ENCODE results near the gene ATM.
"Not testable (repeated sequence)": the region's sequence is repeated elsewhere in the genome, so short reads cannot be mapped to it uniquely, and the experiment has no call there.

Gene ATM

DNA sequence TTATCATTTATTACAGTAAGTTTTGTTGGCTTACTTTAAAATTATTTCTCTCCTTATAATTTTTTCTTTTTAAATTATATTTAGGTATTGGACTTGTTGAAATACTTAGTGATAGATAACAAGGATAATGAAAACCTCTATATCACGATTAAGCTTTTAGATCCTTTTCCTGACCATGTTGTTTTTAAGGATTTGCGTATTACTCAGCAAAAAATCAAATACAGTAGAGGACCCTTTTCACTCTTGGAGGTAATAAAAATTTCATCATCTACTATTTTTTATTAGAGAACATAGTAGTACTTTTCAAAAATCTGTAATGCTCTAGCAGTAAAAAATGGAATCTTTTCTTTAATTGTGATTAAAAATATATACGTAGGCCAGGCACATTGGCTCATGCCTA lies 70.4 kb downstream of the ATM start:
- no peak for DNase-seq

DNA sequence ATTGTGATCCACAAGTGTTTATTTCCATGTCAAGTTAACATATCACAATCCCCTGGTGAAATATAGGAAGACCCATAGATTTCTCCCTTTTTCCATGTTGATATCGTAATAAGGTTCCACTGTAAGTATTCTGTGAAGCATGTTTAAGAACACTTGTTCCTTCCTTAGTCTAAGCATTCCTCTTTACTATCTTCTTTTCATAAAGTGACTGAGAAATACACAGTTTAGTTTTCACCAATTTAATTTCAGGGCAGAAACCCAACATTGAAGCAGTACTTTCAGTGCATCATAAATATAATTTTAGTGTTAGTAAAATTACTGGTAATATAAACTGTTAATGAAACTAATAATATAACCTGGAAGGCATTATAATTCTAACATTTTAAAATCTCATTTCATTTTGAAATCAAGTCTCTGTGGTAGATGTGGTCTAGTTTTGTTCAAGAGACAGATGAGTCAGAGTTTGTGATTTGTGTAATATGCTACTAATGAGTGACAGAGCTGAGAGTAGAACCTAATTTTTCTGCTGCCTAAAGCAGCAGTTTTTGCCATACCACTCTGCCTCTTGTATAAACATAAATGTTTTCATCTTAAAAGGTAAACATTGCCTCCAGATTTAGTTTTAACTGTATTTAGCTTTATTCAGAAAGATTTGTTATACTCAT lies 79.4 kb downstream of the ATM start:
- peak; percentile 60 for DNase-seq

DNA sequence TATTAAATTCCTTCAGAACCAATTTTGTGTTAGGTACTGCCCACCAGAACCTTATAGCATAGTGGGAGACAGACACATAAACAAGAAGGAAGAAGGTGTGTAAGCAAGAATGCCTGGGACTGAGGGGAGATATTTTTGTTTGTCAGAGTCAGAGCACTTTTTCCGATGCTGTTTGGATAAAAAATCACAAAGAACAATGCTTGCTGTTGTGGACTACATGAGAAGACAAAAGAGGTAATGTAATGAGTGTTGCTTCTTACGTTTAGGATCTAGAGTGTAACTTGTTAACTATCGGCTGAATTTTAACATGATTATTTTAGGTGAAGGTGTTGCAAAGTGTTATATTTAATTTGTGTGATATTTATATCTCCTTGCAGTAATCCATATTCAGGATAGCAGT lies 84.9 kb downstream of the ATM start:
- DNase-seq = no peak

DNA sequence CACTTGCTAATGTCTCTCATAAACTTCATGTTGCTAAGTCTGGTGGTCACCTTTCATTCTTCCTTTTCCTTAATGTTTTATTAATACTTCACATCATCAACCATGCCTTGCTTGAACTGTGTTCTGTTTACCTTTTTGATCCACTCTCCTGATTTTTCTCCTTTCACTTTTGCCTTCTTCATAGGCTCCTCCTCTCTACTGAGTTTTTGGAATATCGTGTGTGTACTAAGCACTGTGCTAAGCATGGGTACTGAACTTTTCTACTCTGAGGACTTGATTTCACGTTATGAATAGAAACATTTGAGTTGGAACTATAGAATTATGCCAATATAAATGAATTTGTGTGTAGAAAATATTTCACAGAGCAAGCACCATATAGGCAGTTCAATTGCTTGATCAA lies 90.6 kb downstream of the ATM start:
- no peak for DNase-seq

DNA sequence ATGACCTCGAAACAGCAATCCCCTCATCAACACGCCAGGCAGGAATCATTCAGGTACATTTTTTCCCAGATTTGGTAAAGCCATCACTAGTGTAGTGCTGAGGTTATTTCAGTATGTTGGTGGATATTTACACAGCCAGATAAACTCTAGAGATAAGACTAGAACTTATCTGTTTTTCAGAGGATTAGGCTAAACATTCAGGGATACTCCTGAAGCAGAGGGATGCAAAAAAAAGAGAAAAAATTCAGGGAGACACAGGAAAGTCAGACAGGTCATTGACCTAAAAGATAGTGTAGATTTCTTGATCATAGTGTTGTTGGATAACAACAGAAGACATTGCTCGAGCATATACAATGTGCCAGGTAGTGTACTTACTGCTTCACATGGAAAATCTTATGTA lies 93.2 kb downstream of the ATM start:
- no peak for DNase-seq

DNA sequence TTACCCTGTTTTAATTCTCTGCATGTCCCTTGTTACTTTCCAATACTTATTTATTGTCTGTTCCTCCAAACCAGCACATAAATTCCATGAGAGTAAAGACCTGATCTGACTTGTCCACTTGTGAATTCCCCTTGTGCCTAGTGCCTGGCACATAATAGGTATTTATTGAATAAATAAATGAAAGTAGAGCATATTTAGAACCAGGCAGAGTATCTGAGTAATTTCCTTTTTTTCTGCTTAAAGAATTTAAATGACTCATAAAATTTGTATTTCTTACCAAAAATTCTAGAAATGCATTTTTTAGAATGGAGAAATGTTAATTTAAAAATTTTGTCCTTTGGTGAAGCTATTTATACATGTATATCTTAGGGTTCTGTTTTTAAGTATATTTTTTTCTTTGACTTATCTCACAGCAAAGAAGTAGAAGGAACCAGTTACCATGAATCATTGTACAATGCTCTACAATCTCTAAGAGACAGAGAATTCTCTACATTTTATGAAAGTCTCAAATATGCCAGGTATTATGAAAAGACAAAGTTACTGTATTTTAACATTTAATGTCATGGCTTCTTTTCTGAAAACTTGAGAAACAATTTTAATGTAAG lies 96.8 kb downstream of the ATM start:
- DNase-seq = no peak

DNA sequence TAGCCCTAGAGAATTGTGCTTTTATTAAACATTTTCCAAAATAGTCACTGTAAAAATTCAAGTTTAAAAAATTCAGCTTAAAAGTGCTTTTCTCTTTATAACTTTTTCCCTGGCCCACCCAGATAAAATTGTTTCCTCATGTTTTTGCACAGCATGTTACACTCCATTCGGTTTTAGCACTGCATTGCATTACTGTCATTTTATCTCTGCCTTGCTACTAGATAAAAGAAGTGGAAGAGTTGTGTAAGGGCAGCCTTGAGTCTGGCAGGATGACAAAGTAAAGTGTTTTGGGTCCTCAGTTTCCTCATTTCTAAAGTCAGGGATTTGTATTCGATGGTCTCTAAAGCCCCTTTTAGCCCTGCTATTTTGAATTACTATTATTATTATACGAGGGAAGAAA lies 99.8 kb downstream of the ATM start:
- DNase-seq = no peak

DNA sequence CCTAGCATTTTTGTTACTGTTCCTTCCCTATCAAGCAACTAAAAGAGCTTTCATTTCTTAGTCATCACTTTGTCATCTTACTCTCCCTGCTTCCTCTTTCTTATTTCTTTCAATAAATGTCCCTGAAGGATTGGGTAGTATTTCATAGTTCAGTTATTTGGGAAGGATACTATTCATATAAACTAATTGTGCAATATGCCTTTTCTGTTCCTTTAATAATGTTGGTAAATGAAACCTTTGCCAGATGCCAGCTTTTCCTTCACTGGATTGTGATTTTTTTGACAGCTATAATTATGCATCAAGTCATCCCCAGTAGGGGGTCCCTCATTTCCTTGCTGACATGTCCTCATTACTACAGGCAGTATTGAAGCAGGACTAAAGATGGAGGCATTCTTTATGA lies 101.7 kb downstream of the ATM start:
- DNase-seq = no peak

DNA sequence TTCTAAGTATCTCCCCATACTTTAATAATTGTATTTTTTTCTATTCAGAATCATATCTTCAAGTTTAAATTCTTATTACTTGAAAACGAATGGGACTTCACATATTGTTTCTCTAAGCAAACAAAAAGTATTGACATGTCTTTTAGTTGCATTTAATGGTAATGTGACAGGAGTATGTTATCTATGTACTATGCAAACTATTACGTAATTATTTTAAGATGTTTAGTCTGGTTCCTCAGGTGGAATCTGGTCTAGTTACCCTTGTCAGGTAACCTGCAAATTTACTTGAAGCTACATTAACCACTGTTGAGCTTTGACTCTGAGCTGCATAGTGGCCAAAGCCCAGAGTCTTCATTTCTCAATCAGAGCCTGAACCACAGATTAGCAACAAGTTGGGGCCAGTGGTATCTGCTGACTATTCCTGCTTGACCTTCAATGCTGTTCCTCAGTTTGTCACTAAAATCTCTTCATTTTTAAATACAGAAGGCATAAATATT lies 110.6 kb downstream of the ATM start:
- DNase-seq = no peak

DNA sequence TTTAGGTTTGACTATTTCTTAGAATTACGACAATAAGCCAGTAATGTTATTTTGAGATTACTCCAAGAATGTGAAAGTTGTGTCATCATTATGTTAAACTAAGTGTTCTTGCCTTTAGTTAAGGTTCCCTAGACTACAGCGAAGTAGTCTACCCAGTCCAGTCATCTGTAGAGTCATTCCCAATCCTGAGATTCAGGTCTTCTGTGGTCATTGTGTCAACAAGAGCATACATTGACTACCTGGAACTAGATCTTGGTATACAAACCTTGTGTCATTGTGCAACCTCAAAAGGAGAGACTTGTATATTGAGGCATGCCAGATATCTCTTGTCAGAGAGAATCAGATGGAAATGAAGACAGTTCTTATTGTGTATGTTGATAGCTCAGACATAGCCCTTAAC lies 115.9 kb downstream of the ATM start:
- DNase-seq = no peak

DNA sequence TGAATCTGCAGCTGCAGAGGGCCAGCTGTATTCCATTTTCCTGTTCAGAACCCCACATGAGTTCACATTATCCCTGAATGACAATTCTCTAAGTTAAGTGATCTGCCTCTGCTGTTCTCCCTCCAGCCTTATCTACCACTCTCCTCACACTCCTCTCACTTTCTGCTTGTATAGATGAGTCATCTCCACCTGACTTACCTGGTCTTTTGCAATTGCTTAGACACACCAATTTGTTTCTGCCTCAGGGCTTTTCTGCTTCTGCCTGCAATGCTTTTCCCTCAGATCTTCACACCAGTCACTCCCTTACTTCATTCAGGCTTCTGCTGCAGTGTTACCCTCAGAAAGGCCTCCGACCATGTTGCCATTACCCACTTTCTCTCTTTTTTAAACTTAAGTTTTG lies 118.1 kb downstream of the ATM start:
- DNase-seq = peak; percentile 37

DNA sequence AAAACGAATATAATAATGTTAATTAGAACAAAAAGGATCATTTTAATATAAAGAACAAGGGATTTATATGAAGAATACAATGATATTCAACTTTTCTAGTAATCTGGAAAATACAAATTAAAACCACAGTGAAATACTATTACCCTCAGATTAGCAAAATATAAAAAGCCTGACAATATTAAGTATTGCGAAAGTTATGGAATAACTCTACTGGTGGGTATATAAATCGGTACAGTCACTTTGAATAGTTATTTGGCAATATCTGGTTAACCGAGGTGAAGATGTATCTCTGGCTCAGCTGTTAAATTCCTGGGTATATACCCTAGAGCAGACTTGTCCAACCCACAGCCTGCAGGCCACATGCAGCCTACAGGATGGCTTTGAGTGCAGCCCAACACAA lies 118.8 kb downstream of the ATM start:
- no peak for DNase-seq

DNA sequence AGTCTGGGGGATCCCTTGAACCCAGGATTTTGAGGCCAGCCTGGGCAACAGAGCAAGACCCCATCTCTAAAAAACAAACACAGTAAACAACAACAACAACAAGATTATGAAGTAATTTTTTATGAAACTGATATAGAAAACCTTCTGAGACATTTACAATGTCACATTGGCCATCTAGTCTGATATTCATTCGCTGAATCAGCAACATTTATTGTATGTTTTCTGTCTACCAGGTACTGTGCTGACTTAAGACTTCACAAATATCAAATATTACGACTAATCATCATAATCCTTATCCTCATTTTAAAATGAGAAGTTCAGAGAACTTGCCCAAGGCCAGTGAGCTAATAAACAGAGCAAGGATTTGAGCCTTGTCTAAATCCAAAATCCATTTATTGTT lies 120.8 kb downstream of the ATM start:
- no peak for DNase-seq

DNA sequence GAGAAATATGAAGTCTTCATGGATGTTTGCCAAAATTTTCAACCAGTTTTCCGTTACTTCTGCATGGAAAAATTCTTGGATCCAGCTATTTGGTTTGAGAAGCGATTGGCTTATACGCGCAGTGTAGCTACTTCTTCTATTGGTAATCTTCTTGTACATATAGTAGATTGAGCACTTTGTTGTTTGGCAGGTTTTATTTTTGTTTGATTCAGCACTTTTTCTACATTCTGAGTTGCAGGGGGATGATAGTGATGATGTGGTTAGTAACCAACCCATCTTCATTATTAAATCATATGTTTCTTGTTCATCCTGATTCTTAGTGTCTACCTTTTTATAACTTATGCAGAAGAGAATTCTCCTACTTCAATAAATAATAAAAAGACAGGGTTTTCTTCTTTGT lies 122.9 kb downstream of the ATM start:
- no peak for DNase-seq

DNA sequence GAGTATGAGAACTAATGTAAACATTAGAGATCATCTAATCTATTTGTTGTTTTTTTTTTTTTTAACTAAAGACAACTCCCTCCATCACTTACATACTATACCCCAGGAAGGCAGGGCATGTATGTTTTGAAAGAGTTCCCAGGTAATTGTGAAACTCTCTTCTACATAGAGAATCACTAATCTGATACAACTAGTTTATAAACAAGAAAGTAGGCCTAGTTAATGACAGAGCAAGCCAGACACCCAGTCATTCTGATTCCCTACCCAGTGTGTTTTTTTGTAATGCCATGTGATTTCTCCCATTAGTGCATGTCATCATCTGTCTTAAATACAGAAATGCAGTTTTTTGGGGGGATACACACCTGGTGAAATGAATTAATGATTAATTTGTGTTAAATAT lies 123.6 kb downstream of the ATM start:
- DNase-seq = no peak

DNA sequence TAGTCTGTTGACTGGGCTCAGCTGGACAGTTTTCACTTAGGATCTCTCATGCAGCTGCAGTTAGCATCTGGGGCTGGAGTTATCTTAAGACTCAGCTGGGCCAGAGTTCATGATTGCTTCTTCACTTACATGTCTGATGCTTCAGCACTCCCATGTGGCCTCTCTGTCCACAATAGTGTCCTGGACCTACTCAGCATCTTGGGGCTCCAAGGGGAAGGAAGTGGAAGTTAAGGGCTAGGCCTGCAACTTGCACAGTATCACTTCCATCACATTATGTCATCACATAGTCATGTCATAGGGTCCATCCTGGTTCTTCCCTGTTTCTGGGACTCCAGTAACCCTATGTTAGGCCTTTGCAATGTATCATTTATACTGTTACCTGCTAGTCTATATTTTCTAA lies 128.6 kb downstream of the ATM start:
- no peak for DNase-seq

DNA sequence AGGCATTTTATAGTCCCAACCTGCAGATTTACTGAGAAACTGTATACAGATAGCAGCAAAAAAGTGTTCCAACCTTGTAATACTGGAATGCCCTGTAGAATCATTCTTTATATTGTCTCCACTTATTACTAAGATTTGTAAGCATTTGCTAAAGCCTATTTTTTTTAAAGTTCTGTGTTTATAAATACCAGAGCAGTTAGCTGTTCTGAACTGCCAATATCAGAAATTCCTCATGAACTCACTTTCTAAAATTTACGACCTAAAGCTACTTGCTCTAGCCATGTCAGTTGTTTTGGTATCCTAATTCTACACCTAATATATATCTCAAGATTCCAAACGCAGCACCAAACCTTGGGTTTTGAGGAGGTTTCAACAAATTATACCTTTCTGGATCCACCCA lies 141.3 kb downstream of the ATM start:
- peak; percentile 2 for DNase-seq

DNA sequence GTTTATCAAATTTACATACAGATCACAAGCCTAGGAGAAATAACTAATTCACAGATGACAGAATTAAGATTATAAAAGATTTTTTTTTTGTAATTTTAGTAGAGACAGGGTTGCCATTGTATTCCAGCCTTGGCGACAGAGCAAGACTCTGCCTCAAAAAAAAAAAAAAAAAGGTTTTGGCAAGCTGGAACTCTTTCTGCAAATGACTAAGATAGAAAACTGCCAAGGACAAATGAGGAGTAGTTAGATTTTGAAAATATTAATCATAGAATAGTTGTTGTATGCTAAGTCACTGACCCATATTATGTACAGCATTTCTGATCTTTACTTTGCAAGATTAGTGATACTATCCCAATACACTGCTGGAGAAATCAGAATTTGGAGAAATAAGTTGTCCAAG lies 145.3 kb downstream of the ATM start:
- no peak for DNase-seq

DNA sequence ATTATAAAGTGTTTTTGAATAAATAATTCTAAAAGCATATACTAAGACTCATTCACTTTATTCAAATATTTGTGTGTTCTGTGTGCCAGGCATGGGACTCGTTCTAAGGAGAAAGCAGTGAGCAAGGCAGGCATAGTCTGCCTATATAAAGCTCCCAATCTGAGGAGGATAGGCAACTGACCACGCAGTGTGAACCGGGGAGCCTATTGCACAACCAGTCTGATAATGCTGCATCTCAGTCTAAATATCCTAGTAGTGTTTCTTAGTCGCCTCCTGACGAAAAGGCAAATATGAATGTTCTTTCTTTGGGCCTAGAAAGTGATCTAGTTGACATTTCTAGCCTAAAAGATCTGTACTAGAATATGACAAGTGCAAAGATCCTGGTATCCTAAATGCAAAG lies 146.2 kb downstream of the ATM start:
- DNase-seq = no peak

DNA sequence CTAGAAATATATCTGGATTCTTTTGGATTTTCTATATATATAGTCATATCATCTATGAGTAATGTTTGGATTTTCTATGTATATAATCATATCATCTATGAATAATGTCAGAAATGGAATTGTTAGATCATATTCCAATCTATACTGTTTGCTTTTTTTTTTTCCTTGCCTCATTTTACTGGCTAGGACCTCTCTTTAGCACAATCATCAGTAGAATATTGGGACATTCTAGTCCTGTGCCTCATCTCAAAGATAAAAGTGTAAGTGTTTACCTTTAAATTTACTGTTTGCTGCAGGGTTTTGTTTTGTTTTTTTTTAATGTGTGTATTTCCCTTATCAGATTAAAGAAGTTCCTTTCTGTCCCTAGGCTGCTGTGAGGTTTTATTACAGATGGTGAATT lies 147.4 kb downstream of the ATM start:
- DNase-seq = no peak

DNA sequence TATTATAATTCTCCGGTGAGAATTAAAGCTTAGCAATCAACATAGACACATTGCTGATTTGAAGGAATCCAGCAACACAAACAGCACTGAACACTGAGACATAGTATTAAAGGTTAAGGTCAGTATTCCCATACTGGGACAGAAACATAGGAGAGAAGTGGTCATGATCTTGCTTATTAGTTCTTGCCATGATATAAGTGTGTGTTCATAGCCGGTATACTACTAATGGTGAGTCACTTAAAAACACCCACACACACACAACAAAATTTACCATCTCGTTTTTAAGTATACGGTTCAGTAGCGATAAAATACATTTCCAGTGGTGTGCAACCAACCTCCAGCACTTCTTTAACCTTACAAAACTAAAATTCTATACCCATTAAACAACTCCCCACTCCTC lies 148.1 kb downstream of the ATM start:
- DNase-seq = no peak

DNA sequence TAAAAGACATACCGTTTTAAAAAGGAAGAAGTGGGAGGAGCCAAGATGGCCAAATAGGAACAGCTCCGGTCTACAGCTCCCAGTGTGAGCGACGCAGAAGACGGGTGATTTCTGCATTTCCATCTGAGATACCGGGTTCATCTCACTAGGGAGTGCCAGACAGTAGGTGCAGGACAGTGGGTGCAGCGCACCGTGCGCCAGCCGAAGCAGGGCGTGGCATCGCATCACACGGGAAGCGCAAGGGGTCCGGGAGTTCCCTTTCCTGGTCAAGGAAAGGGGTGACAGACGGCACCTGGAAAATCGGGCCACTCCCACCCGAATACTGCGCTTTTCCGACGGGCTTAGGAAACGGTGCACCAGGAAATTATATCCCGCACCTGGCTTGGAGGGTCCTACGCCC lies 150.6 kb downstream of the ATM start:
- not testable (repeated sequence) for DNase-seq

DNA sequence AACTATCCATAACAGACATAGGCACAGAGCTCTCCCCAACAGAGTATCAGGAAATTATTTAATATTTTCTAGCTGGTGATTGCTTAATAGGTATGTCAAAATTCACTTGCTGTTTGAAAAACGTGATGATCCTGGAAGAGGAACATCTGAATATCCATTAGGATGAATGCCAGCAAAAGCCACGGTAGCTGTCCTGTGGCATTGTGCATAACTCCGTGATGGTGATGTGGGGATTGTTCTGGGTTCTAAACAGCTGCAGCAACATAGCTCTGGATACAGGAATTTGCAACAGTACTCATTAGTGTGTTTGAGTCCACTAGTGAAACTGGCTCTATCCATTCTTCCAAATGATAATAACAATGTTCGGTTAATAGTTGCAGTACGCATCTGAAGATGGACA lies 165.7 kb downstream of the ATM start:
- DNase-seq = no peak

DNA sequence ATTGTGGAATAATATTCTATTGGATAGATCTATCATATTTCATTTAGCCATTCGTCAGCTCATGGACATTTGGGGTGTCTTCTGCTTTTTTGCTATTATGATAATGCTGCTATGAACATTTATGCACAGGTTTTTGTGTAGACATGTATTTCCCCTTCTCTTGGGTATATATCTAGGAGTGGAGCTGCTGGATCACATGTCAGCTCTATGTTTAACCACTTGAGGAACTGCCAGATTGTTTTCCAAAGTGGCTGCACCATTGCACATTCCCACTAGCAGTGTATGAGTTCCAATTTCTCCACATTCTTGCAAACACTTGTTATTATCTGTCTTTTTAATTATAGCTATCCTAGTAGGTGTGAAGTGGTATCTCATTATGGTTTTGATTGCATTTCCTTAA lies 169.5 kb downstream of the ATM start:
- no peak for DNase-seq

DNA sequence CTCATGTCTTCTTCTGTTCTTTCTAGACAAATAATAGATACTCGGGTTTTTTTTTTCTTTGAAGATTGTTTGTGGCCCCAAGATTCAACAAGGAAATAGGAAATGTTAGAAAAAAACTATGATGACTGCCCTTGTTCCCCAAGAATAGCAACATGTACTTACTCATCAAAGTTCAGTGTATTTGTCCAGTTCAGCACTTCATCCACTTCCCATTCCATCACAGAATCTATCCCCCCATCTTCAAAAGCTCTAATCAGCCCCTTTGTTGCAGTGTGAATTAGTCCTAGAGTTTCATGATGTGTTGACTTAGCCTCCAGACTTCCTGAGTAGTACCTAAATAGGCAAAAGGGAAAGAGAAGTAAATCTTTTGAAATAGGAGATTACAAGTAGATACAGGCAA lies 170.2 kb downstream of the ATM start:
- DNase-seq = no peak

All from kidney glomerular epithelial cell (primary cell).